Measurements from ENCODE around the gene NEK5.
"Not testable (repeated sequence)": the region's sequence is repeated elsewhere in the genome, so short reads cannot be mapped to it uniquely, and the experiment has no call there.

NEK5 gene

DNA sequence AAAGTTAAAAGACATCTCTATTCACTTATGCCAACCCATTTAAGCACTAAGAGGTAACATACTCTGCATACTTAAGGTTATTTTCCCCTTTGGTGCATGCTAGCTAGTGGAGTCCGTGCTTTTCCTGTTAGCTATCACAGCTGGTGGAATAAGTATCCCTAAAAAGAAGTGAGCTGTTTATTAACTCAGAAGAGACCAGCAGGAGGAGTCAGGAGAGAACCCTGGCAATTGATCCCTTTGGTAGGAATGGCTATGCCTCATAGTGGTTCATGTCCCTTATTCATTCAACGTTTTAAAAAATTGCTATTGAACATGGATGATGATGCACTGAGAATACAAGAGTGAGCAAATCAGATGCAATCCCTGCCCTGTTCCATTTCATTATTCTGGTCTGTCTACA, 12.4 kb upstream of the NEK5 start:
- no peak for DNase-seq (ENCODE audit: low read depth)

DNA sequence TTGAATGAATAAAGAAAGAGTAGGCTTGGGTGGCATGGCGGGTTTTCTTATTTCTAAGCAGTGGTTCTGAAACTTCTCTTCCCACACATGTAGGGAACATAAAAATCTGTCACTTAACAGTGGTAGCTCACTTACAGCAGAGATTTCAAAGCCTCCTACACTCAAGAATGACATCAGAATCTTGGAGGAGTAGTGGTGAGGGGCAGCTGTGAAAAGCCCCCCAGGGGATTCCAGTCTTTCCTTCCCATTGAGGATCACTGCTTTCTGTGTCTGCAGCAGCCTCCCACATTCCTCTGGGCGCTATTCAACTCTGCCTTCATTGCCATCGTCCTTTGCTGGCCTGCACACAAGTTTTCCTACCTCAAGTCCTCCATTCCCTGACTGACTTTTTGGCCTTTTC, 8.6 kb upstream of the NEK5 start:
- DNase-seq (ENCODE audit: low read depth): no peak

DNA sequence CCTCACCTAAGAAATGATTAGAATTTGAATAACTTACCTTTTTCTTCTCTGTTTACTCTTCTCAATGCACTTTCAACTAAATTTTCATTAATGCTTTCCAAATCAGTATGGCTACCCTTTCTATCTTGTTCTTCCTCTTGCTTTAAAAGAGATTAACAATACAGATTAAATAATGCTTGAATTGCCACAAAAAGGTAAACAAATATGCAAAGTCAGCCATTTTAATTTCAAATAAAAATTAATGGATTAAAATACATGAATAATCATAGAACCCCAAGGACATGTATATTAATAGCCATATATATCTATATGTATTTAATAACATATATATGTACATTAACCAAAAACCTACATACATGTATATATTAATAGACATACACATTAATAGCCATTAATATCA, 7.9 kb upstream of the NEK5 start:
- DNase-seq (ENCODE audit: low read depth): no peak

DNA sequence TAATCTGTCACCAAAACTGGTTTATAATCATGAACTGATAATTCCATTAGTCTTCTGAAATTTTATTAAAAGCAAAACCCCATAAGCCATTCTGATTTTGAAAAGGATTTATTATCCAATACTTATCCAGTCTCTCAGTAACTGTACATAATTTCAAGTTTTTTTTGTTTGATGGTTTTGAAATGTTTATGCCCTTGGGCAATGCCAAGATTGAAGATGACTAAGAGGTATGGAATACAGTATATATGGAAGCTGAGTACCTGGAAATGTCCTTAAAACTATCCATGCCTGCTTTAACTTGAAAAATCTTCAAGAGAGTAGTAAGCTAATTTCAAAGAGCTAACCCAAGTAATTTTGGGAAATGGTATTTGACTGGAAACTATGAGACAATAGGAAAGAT, 1.8 kb upstream of the NEK5 start:
- DNase-seq (ENCODE audit: low read depth): no peak

DNA sequence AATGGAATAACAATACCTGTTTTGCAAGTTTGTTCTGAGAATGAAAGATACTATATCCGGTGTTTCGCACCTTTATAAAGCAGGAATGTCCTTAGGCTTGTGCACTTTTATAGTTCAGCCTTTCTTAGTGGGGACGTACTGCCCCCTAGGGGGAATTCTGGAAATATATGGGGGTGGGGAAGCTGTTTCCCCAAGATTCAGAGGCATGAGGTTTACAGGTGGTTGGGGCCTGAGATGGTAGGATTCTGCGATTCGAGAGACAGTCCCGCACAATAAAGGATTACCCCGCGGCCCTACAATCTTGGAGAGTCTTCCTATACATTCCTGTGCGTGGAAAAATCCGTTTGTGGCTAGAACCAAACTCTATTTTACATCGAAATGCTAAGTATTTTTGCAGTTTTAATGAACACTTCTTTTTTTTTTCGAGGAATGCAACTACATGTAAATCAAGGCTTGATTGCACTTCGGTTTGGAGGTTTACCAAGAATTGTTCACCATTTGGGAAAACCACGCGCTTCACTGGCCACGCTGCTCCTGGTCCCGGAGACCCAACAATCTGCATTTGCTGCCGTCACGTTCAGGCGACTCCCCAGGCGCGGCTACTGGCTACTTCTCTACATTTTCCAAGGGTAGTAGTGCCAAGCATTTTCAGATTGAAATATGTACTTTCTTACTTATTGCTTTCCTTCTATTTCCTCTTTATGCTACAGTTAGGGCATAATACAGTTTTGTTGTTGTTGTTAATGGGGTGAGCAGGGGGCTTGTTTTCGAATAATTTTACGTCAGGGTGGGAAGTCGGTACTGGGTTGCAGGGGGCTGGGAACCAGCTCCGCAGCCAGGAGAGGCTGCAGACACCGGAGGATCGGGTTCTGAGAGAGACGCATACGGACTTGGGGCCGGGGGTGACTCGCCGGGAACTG, 830 bp downstream of the NEK5 start:
- DNase-seq (ENCODE audit: low read depth): peak; percentile 71

DNA sequence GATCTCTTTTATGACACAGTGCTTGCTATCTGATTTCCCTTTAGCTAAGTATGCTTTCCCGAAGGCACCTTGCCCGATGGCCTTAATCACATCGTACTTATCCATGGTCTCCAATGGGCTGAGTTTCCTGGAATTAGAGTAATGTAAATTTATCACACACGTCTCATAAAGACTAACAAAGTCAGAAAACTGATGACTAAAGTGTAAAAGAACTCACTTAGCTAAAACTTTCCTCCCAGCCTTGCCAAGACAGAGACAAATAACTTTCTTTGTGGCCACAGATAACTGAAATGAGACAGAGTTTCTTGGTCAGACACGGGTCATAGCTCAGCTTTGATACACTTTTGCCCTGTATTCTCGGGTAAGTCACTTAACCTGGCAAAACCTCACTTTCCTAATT, 1.5 kb downstream of the NEK5 start:
- peak; percentile 82 for DNase-seq (ENCODE audit: low read depth)

DNA sequence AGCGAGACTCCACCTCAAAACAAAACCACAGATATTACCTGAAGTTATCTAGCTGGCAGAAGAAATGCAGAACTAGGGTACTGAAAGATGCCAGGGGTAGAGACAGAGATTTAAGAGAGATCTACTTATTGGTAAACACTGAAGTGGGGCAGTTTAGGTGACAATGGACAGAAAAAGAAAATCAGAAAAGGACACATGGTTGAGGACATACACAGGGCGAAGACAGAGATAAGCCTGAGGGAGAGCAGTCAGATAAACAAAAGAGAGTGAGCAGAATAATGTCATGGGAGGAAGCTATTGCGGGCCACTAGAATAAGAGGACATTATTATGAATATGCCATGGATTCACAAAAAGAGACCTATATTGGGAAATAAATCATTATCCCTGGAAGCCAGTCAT, 3.3 kb downstream of the NEK5 start:
- DNase-seq (ENCODE audit: low read depth): no peak

DNA sequence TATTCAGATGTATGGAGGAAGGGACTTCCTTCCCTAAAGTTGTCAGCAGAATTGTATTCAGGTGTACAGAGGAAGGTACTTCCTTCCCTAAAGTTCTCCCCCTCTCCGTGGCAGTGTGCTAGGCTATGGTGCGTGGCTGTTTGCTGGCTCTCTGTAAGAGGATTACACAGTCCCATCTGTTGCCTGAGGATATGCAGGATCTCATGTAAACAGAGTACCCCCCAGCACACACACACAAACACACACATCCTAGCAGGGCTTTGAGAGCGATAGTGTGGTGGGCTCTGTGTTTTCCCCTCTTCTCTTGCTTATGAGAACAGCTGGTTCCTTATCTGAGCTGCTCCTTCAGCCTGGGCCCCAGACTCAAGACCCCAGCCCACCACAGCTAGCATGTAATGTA, 10.3 kb downstream of the NEK5 start:
- no peak for DNase-seq (ENCODE audit: low read depth)

DNA sequence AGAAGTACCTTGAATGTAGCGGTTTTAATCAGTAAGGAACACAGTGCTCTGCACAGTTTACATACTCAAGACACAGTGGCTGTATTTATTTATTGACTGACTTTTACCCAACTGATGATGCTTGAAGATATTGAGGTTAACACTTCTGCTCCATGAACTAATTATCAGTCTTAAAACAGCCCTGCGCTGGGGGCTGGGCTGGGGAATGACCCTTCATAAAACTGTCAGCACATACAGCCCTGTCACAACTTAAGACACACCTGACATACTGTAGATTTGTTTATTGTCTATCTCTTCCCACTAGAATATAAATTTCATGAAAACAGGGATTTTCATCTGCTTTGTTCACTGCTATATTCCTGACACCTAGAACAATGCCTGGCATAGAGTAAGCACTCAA, 10.8 kb downstream of the NEK5 start:
- no peak for DNase-seq (ENCODE audit: low read depth)

DNA sequence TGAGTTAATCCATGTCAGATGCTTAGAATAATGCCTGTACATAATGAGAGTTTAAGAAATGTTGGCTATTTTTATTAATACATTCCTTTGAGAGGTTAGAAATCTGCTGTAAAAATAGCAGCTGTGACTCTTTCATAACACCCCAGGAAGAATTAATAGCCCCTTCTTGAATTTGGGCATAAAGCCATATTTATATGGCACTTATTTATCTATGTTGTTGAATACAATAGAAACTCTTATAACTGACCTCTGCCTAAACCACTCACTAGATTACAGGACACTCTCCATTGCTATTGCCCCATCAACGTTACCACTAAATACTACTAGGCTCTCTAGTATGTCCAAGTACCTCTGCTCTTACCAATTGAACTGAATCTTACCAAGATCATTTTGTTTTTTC, 16.3 kb downstream of the NEK5 start:
- peak; percentile 10 for DNase-seq (ENCODE audit: low read depth)

DNA sequence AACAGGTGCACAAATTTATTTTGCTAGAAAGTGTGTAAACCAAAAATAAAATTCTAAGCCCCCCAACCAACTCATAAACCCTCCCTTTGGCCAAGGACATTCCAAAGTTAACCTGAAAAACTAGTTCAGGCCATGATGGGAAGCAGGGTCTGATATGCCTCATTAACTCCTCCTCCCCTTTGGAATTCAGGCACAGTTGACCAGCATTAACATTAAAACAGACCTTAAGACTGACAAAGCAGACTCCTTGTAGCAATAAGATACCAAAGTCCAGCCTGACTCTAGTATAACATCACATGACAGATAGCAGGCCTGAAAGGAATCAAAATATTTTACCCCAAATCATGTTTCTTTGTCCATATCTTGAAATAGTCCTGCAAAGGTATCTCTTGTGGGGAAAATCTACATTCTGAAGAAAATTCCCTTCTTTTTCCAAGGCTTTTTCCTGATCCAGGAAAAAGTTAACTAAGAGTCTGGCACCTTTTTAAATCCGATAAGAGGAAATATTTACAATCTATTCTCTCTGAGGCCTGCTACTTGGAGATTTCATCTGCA, 19.7 kb downstream of the NEK5 start:
- no peak for DNase-seq (ENCODE audit: low read depth)

DNA sequence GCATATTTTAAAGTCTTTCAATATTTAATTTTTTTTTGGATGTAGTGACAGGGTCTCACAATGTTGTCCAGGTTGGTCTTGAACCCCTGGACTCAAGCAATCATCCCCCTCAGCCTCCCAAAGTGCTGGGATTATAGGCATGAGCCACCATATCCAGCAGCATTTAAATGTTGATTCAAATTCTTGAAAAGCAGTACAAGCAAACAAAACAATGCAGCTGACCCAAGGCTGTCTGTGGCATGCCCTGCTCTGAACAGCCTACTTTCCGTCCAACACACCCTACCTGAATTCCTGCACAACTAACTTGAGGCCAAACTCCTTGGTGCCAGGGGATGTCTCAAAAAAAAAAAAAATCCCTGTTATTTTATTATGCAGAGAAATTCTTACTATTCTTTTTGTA, 23.0 kb downstream of the NEK5 start:
- no peak for DNase-seq (ENCODE audit: low read depth)

DNA sequence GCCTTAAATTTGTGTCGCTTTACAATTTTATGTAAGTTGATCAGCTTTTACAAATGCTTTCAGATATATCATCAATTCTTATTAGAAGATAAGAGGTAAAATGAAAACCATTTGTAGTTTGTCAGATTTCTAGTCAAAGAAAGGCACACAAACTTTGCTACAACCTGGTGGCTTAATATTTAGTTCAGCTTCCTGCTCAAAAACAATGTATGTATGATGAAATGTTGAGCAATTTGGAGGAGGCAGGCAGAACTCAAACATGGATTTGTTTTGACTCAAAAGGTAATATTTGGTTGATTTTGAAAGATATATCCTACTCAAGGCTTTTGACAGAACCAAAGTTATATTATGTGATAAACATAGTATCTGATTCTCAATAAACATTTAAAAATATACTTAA, 24.2 kb downstream of the NEK5 start:
- peak; percentile 15 for DNase-seq (ENCODE audit: low read depth)

DNA sequence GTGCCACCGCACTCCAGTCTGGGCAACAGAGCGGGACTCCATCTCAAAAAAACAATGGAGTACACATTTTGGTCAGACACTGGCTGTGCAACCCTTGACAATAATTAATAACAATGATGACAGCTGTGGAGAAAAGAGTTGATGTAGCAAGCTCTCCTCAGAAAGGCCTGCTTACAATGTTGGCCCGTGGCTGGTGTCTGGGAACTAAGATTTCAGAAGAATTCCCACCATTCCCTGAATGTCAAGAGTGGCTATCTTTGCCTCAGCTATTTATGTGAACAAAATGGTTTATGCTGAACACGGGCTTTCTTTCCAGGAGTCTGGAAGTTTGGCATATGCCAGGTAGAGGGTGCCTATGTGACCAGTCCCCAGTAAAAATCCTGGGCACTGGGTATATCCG, 25.5 kb downstream of the NEK5 start:
- no peak for DNase-seq (ENCODE audit: low read depth)

DNA sequence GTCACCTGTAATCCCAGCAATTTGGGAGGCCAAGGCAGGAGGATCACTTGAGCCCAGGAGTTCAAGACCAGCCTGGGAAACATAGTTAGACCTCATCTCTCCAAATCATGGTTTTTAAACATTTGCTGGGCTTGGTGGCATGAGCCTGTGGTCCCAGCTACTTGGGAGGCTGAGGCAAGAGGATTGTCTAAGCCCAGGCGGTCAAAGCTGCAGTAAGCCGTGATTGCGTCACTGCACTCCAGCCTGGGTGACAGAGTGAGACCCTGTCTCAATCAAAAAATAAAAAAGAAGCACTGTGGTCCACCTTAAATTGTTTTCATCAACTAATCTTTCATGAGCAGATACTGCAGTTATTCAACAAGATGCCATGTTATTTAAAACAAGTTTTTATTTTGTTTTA, 26.4 kb downstream of the NEK5 start:
- not testable (repeated sequence) for DNase-seq (ENCODE audit: low read depth)

DNA sequence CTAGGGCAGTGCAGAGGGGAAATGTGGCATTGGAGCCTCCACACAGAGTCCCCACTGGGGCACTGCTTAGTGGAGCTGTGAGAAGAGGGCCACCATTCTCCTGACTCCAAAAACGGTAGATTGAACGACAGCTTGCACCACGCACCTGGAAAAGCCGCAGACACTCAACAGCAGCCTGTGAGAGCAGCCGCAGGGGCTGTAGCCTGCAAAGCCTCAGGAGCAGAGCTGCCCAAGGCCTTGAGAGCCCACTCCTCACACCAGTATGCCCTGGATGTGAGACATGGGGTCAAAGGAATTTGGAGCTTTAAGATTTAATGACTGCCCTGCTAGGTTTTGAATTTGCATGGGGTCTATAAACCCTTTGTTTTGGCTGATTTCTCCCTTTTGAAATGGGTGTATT, 31.7 kb downstream of the NEK5 start:
- no peak for DNase-seq (ENCODE audit: low read depth)

DNA sequence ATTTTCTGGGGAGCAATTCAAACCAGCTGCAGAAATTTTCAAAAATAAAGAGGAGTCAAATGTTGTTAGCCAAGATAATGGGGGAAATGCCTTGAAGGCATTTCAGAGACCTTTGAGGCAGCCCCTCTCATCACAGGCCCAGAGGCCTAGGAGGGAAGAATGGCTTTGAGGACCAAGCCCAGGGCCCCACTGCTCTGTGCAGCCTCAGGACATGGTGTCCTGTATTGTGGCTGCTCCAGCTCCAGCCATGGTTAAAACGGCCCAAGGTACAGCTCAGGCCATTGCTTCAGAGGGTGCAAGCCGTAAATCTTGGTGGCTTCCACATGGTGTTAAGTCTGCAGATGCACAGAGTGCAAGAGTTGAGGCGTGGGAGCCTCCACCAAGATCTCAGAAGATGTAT, 32.1 kb downstream of the NEK5 start:
- no peak for DNase-seq (ENCODE audit: low read depth)

DNA sequence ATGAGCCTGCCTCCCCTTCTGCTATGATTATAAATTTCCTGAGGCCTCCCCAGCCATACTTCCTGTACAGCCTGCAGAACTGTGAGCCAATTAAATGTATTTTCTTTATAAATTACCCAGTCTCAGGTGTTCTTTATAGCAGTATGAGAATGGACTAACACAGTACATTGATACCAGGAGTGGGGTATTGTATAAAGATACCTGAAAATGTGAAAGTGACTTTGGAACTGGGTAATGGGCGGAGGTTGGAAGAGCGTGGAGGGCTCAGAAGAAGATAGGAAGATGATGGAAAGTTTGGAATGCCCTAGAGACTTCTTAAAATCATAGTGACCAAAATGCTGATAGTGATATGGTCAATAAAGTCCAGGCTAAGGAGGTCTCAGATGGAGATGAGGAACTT, 32.8 kb downstream of the NEK5 start:
- no peak for DNase-seq (ENCODE audit: low read depth)

DNA sequence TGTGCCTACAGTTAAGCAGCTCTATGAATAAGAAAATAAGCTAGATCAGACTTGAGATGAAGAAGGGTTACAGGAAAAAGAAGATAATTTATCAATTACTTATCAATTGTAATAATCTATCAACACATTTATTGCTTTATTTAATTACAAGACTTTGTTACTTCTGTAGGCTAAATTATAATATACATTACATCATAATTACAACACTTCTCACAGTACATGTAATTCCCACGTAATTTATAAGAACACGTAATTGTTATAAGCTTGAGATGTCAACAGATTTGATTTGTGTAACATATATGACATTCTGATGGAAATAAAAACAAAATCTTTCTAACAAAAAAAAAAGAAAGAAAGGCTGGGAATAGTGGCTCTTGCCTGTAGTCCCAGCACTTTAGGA, 36.8 kb downstream of the NEK5 start:
- no peak for DNase-seq (ENCODE audit: low read depth)

DNA sequence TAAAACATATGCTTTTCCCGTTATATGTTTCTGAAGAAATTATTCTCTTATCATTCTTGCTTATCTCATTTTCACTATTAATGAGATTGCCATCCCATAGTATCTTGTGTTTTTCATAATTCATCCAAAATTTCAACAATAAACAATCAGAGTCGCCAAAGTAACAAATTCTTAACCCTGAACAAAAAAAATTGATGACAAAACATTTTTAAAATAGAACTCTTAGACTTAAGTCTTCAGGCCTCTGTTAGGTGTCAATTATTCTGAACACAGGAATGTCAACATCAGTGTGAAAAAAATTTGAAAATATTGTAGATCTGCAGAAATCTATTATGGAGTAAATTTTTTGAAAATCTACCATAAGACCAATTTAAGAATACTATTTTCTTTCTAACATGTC, 37.4 kb downstream of the NEK5 start:
- DNase-seq (ENCODE audit: low read depth): no peak

DNA sequence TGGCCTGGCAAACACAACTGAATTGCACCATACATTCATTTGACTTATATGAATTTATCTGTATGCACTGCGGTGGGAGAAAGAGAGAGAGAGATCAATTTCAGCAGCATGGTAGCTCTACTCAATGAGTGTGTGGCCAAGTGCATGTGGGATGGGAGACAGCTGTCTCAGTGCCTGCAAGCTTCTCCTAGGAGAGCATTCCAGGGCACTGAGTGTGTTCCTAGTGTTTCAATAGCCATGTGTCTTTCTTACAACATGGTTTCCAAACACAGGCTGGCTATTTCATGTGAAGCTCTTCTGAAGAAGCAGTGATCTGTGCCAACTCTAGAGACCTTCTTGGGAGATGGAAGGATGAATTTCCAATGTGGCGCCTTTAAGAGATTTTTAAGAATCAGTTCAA, 43.5 kb downstream of the NEK5 start:
- peak; percentile 95 for DNase-seq (ENCODE audit: low read depth)

DNA sequence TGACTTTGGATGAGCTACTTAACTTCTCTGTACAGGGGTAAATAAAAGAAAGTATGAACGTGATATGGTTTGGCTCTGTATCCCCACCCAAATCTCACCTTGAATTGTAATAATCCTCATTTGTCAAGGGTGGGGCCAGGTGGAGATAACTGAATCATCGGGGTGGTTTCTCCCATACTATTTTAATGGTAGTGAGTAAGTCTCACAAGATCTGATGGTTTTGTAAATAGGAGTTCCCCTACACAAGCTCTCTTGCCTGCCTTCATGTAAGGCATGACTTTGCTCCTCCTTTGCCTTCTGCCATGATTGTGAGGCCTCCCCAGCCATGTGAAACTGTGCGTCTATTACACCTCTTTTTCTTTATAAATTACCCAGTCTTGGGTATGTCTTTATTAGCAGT, 43.9 kb downstream of the NEK5 start:
- peak; percentile 5 for DNase-seq (ENCODE audit: low read depth)

DNA sequence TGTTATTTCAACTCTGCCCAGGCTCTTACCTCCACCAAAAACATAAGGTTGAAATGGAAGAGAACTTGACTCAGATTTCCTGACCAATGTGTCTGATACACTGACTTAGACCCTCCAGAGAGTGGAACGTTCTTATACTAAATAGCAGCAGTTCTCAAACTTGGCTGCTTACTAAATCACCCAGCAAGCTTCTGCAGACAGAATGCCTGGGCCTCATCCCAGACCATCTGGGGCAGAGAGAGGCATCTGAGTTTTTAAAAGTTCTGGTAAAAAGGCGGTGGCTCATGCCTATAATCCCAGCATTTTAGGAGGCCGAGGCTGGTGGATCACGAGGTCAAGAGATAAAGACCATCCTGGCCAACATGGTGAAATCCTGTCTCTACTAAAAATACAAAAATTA, 46.3 kb downstream of the NEK5 start:
- no peak for DNase-seq (ENCODE audit: low read depth)

DNA sequence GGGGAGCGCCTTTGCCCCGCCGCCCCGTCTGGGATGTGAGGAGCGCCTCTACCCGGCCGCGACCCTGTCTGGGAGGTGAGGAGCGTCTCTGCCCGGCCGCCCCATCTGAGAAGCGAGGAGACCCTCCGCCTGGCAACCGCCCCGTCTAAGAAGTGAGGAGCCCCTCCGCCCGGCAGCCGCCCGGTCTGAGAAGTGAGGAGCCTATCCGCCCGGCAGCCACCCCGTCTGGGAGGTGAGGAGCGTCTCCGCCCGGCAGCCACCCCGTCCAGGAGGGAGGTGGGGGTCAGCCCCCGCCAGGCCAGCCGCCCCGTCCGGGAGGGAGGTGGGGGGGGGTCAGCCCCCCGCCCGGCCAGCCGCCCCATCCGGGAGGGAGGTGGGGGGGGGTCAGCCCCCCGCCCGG, 49.0 kb downstream of the NEK5 start:
- not testable (repeated sequence) for DNase-seq (ENCODE audit: low read depth)

All from amniotic epithelial cell (primary cell).